Measurements from ENCODE around the gene RLIM.

- TF ChIP-seq CTCF (IDR thresholded peaks at IDR 0.05) (no peak), POLR2A (IDR thresholded peaks at IDR 0.05) (peak; percentile 66 to 79)
Observed at GRCh38 chrX:74614093-74614909, at the start of gene RLIM.
